Neuronal stem cell (in vitro differentiated cells): ENCODE data around the gene FBXL14. TPM values are rescaled to one million over a fixed set of nuclear protein-coding genes. Genes with fewer than 3 reads are reported as not detected.
A peak's percentile ranks its signal among the peaks of the same experiment; 100 is the strongest.

Experiments
- DNase-seq: peaks from one replicate; pipeline ENCODE4 v3.0.0-alpha.2; 2013; ENCODE audit warnings: low spot score
- H2AFZ ChIP-seq: one replicate; pipeline ENCODE4 v1.6.1; 2013; ENCODE audit warnings: mild to moderate bottlenecking, low read length, inconsistent platforms
- H2AK5ac ChIP-seq: 2 replicates; pipeline ENCODE4 v1.6.1; 2013; ENCODE audit warnings: low read depth, mild to moderate bottlenecking, inconsistent platforms, low read length, moderate library complexity, mixed read lengths
- H2BK120ac ChIP-seq: 2 replicates; pipeline ENCODE4 v1.6.1; 2013; ENCODE audit warnings: low read depth, mild to moderate bottlenecking, inconsistent platforms, low read length, moderate library complexity, mixed read lengths
- H2BK12ac ChIP-seq: one replicate; pipeline ENCODE4 v1.6.1; 2013; ENCODE audit warnings: low read length, inconsistent platforms
- H2BK15ac ChIP-seq: 2 replicates; pipeline ENCODE4 v1.6.1; 2013; ENCODE audit warnings: mild to moderate bottlenecking, low read length, inconsistent platforms, mixed read lengths
- H2BK5ac ChIP-seq: one replicate; pipeline ENCODE4 v1.6.1; 2013; ENCODE audit warnings: inconsistent platforms, mild to moderate bottlenecking, low read length, moderate library complexity
- H3K14ac ChIP-seq: one replicate; pipeline ENCODE4 v1.6.1; 2013; ENCODE audit warnings: low read length, inconsistent platforms
- H3K18ac ChIP-seq: 2 replicates; pipeline ENCODE4 v1.6.1; 2013; ENCODE audit warnings: low read length, inconsistent platforms
- H3K23ac ChIP-seq: 2 replicates; pipeline ENCODE4 v1.6.1; 2013; ENCODE audit warnings: low read depth, mild to moderate bottlenecking, mixed read lengths, low read length, inconsistent platforms; ENCODE audit not compliant: poor library complexity
- H3K27ac ChIP-seq: replicated peaks from 3 replicates; pipeline ENCODE4 v1.5.1; 2013; ENCODE audit warnings: low read length, inconsistent platforms
- H3K27me3 ChIP-seq, 3 experiments: 2 replicates each; pipeline ENCODE4 v1.6.1; 2013; ENCODE audit warnings: low read length in 3 of 3, mild to moderate bottlenecking in 2 of 3, inconsistent platforms in 1 of 3, low read depth in 1 of 3, mixed read lengths in 1 of 3, moderate library complexity in 1 of 3; ENCODE audit not compliant: control insufficient read depth in 3 of 3, insufficient read depth in 3 of 3
- H3K36me3 ChIP-seq, 2 donors: replicated peaks in 1 of 2; 2 replicates each; pipeline ENCODE4 v1.6.1; 2013; ENCODE audit warnings: low read length in 2 of 2; ENCODE audit not compliant: control insufficient read depth in 2 of 2, insufficient read depth in 2 of 2
- H3K4ac ChIP-seq: 2 replicates; pipeline ENCODE4 v1.6.1; 2013; ENCODE audit warnings: inconsistent platforms, mild to moderate bottlenecking, low read length, moderate library complexity
- H3K4me1 ChIP-seq, 2 donors: 1 replicate in 1 of 2; 2 replicates in 1 of 2; pipeline ENCODE4 v1.6.1; 2013; ENCODE audit warnings: low read length in 2 of 2, low read depth in 1 of 2; ENCODE audit not compliant: control insufficient read depth in 2 of 2, insufficient read depth in 1 of 2
- H3K4me2 ChIP-seq: one replicate; pipeline ENCODE4 v1.6.1; 2013; ENCODE audit warnings: mild to moderate bottlenecking, low read length, inconsistent platforms; ENCODE audit not compliant: insufficient read depth, poor library complexity, severe bottlenecking
- H3K4me3 ChIP-seq, 2 donors: 2 replicates each; pipeline ENCODE4 v1.5.1; 2013; ENCODE audit warnings: low read length in 2 of 2, mild to moderate bottlenecking in 2 of 2, inconsistent platforms in 1 of 2, moderate library complexity in 1 of 2
- H3K79me1 ChIP-seq: one replicate; pipeline ENCODE4 v1.6.1; 2013; ENCODE audit warnings: low read depth, mild to moderate bottlenecking, inconsistent platforms, low read length, moderate library complexity
- H3K9ac ChIP-seq: one replicate; pipeline ENCODE4 v1.6.1; 2013; ENCODE audit warnings: mild to moderate bottlenecking, low read depth, low read length, inconsistent platforms; ENCODE audit not compliant: poor library complexity
- H3K9me3 ChIP-seq, 2 donors: replicated peaks in 1 of 2; 2 replicates each; pipeline versions ENCODE3 to v1.6.1; 2013; ENCODE audit warnings: low read length in 2 of 2, mild to moderate bottlenecking in 2 of 2, inconsistent platforms in 1 of 2, low read depth in 1 of 2, mixed read lengths in 1 of 2, moderate library complexity in 1 of 2; ENCODE audit not compliant: control insufficient read depth in 2 of 2, insufficient read depth in 1 of 2
- H4K8ac ChIP-seq: one replicate; pipeline ENCODE4 v1.6.1; 2013; ENCODE audit warnings: low read depth, mild to moderate bottlenecking, inconsistent platforms, low read length, moderate library complexity
- H4K91ac ChIP-seq: one replicate; pipeline ENCODE4 v1.6.1; 2013; ENCODE audit warnings: low read length, low read depth, mild to moderate bottlenecking, inconsistent platforms; ENCODE audit not compliant: poor library complexity
- whole genome bisulfite sequencing, 2 donors: extraction: QIAGEN DNeasy Blood & Tissue Kit; methylation state at CpG; one replicate each; pipeline ENCODE4 v1.1.7; 2013; ENCODE audit warnings: missing lambda C conversion rate in 2 of 2, mixed read lengths in 1 of 2; ENCODE audit not compliant: insufficient read length in 2 of 2, insufficient replicate concordance in 1 of 2; ENCODE audit errors: extremely low coverage in 2 of 2; 5-methylcytosine and 5-hydroxymethylcytosine counted together
- polyA plus RNA-seq, 2 experiments: library from polyadenylated mRNA; stranded (reverse); fragments of 200-250 nt; gene quantifications; one replicate each; pipeline ENCODE4 v1.2.3, GENCODE V29; 2013

FBXL14 gene, protein sequence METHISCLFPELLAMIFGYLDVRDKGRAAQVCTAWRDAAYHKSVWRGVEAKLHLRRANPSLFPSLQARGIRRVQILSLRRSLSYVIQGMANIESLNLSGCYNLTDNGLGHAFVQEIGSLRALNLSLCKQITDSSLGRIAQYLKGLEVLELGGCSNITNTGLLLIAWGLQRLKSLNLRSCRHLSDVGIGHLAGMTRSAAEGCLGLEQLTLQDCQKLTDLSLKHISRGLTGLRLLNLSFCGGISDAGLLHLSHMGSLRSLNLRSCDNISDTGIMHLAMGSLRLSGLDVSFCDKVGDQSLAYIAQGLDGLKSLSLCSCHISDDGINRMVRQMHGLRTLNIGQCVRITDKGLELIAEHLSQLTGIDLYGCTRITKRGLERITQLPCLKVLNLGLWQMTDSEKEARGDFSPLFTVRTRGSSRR
- polyA plus RNA-seq (2013, experiment 1 of 2): 34.2 TPM
- polyA plus RNA-seq (2013, experiment 2 of 2): 33.4 TPM

DNA sequence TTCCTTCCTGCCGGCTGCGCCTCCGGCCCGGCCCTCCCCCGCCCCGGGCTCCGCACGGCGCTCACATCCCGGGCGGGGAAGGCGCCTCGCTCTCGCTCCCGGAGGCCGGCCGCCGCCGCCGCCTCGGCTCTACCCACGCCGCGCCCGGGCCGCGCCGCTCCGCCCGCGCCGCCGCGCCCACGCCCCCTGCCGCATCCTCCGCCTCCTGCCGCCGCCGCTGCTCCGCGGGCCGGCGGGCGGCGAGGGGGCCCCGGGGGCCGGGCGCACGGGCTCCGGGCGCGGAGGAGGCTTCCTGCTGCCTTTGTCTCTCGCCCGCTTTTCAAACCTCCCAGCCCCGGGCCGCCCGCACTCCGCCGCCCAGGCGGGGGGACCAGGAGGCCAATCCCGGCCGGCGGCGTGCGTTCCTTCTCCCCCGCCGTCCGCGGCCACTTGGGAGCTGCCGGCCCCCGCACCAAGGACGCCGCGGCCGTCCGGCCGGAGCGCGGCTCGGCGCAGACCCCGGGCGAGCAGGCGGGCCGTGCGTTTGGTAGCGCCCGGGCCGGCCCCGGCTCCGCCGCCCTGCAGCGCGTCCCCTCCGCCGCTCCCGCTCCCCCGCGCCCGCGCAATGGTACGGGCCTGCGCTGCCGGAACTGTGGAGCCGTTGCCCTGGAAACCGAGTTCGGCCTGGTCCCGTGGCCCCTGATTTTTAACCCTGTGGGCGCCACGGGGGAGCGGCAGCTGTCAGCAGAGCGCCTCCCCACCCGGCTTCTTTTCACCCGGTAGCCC lies at the start of gene FBXL14:
Gene FBXL14, minus strand, starts transcription at position 321 of the 765 bp plus-strand sequence. CDS start 515 bp downstream, outside the sequence.
- Histone ChIP-seq H3K9me3 (no peaks in the 10 kb centered on the region), H3K14ac (peak within 1 kb of the TSS; percentile 65), H2BK15ac (peak within 1 kb of the TSS; percentile 55), H3K9ac (peak within 1 kb of the TSS; percentile 100), H3K4ac (peak within 1 kb of the TSS; percentile 79), H4K8ac (no peak within 1 kb of the TSS), H4K91ac (peak within 1 kb of the TSS; percentile 79), H3K79me1 (peaks cover 8% of the 10 kb centered on the region), H3K18ac (peak within 1 kb of the TSS; percentile 94), H2BK120ac (peak within 1 kb of the TSS; percentile 40), H3K4me3 (peak within 1 kb of the TSS; percentile 81 to 93), H3K36me3 (peaks cover 0 to 6% of the 10 kb centered on the region in 2 donors), H2AK5ac (peak within 1 kb of the TSS; percentile 92), H3K4me1 (peaks cover 9 to 49% of the 10 kb centered on the region in 2 donors), H2BK12ac (peak within 1 kb of the TSS; percentile 5), H3K27ac (peak within 1 kb of the TSS; percentile 88), H2AFZ (peak within 1 kb of the TSS; percentile 96), H2BK5ac (peak within 1 kb of the TSS; percentile 95), H3K27me3 (peaks cover 0 to 33% (median 0%) of the 10 kb centered on the region in 3 experiments), H3K4me2 (peak within 1 kb of the TSS; percentile 90), H3K23ac (peak within 1 kb of the TSS; percentile 94)
- WGBS, 2 donors: no CpG with 5 or more reads among the region's 115 CpGs
- DNase-seq: peak; percentile 89

DNA sequence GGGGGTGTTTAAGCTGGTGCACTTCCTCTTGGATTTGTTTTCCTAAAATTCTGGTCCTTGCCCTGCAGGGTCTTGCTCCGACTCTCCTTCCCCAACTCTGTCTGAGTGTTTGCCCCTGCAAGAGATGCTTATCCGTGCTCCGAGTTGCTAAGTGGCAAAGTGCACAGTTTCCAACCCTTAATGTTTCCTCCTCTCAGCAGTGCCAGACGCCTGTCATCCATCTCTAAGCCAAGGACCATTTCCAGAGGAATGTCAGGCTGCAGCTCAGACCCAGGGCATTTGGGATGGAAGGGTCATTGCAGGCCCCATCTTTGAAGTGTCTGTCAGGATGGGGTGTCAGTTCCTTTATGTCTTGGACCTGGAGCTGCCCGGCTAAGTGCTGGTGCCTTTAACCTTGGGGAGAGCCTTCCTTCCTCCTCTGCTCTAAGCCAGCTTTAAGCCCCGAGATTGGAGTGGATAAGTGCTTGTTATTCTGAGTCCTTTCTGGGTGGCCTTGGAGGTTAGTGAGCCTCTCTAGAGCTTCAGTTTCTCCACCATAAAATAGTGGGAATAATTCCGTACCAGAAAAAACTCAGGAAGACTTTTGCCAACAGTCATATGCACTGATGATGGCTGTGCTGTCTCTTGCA lies 49.6 kb upstream of the FBXL14 start:
- Histone ChIP-seq H2AFZ (peak overlapping the region; percentile 84), H3K4me3 (no peak overlapping the region), H3K27me3 (peaks cover 0 to 6% (median 0%) of the 10 kb centered on the region in 3 experiments), H3K9me3 (peaks cover 0 to 2% of the 10 kb centered on the region in 2 donors), H3K4me2 (no peak overlapping the region), H2BK120ac (no peak overlapping the region), H2BK15ac (no peak overlapping the region), H4K8ac (no peak overlapping the region), H2BK5ac (no peak overlapping the region), H2BK12ac (no peak overlapping the region), H3K4ac (no peak overlapping the region), H3K27ac (no peak overlapping the region), H4K91ac (no peak overlapping the region), H3K14ac (no peak overlapping the region), H3K9ac (peak overlapping the region; percentile 13), H3K4me1 (peaks cover 4 to 11% of the 10 kb centered on the region in 2 donors), H3K18ac (no peak overlapping the region), H2AK5ac (no peak overlapping the region), H3K23ac (no peak overlapping the region), H3K36me3 (peaks cover 0 to 48% of the 10 kb centered on the region in 2 donors), H3K79me1 (peaks cover 8% of the 10 kb centered on the region)
- DNase-seq: no peak
- no CpG with 5 or more reads among the region's 7 CpGs for WGBS, 2 donors

DNA sequence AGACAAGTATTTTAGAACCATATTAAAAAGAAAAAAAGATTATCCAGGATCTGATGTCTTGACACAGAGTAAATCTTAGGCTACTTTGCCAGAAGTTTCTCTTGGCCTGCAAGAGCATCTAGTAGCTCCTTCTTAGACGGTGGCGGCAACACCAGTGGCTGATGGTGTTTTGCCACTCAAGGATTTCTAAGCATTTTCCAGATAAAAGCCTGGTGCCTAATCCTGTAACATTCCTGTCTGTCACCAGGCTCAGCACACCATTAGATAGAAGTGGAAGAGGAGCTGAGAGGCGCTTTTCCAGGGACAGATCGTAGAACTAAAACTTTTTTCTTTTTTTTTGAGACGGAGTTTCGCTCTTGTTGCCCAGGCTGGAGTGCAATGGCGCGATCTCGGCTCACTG lies 48.7 kb upstream of the FBXL14 start:
- DNase-seq: no peak
- H2BK5ac ChIP-seq: no peak overlapping the region
- H3K27ac ChIP-seq: no peak overlapping the region
- H2BK15ac ChIP-seq: no peak overlapping the region
- no peak overlapping the region for H3K18ac ChIP-seq
- H3K4me3 ChIP-seq: no peak overlapping the region
- no peak overlapping the region for H3K14ac ChIP-seq
- H3K4me1 ChIP-seq: peaks cover 4 to 11% of the 10 kb centered on the region in 2 donors
- H2BK120ac ChIP-seq: no peak overlapping the region
- H3K23ac ChIP-seq: no peak overlapping the region
- H3K9ac ChIP-seq: no peak overlapping the region
- H3K79me1 ChIP-seq: peaks cover 8% of the 10 kb centered on the region
- WGBS, 2 donors: no CpG with 5 or more reads among the region's 9 CpGs
- peaks cover 0 to 48% of the 10 kb centered on the region in 2 donors for H3K36me3 ChIP-seq
- no peak overlapping the region for H3K4me2 ChIP-seq
- no peak overlapping the region for H2AFZ ChIP-seq
- no peak overlapping the region for H3K4ac ChIP-seq
- H2BK12ac ChIP-seq: no peak overlapping the region
- no peaks in the 10 kb centered on the region for H3K27me3 ChIP-seq
- peaks cover 0 to 2% of the 10 kb centered on the region in 2 donors for H3K9me3 ChIP-seq
- no peak overlapping the region for H4K8ac ChIP-seq
- H4K91ac ChIP-seq: no peak overlapping the region
- H2AK5ac ChIP-seq: no peak overlapping the region
